Fibroblast of skin of back (primary cell): Measurements from ENCODE around the gene ADGRL3.

Experiments
- DNase-seq: peaks from one replicate; pipeline ENCODE4 v3.0.0-alpha.2; 2013

ADGRL3 gene

DNA sequence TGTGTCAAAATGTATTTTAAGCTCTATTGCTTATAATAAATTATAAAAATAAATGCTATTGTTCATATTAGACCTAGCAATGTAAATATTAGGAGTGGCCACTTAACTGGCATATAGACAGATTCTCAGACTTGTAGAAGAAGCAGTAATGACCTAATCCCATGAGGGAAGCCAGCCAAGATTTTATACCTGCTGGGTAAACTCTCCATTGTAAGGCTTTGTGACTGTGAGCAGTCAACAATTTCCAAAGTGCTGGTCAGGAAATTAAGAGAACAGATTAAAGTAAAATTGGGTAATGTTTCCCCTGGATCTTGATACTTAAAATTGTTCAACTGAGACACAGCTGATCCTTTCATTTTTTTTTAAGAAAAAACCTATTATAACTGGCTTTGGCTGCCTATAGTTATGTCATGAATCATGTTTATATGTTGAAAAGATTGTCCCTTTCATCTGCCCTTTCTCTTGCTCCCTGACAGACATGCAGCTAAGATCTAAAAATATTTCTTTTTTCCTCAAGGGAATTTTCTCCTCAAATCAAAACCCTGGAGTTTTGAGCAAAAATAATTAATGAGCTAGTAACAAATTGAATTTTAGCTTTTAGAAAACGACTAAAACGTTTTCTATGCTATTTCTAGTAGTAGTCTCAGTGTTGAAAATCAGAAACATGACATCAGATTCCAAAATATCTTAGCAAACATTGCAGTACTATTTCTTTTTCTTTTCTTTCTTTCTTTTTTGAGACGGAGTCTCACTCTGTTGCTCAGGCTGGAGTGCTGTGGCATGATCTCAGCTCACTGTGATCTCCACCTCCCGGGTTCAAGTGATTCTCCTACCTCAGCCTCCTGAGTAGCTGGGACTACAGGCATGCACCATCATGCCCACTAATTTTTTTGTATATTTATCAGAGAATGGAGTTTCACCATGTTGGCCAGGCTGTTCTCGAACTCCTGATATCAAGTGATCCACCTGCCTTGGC lies 77.9 kb downstream of the ADGRL3 start:
- no peak for DNase-seq

DNA sequence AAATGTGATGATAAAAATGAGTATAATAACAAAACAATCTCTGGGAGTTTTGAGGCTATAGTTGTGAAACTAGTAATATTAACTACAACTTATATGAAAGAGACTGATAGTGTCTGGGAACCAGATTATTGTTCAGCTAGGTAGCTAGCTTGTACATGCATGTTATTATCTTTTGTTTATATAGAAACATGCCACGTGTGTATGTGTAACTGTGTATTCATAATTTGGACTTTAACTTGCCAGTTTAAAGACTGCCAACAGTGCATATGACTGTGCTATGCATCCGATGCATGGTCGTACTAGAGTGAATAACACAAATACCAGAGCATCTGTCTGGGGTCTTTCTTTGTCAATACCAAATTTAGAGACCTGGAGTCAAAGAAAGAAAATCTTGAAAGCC lies 92.2 kb downstream of the ADGRL3 start:
- DNase-seq, result no peak

DNA sequence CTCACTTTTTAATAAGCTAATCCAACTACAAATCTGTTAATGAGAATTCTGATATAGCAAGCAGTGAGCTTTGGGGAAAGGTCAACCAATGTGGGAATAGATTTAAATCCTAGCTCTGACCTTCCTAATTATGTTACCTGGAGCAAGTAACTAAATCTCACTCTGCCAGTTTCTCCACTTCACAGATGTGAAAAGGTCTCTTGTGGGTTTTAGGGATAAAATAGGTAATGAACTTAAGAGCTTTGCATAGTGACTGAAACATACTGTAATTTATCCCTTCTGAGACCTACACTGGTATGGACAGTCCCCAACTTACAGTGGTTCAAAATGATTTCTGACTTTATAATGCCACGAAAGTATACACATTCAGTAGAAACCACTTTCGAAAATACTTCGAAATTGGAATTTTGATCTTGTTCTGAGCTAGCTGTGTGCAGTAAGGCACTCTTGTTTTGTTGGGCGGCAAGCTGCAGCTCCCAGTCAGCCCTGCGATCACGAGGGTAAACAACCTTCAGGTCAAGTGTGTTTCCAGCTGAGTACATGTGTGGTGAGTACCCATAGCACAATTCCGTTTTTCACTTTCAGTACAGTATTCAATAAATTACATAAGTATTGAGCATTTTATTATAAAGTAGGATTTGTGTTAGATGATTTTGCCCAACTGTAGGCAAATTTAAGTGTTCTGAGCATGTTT lies 93.7 kb downstream of the ADGRL3 start:
- DNase-seq, result no peak

DNA sequence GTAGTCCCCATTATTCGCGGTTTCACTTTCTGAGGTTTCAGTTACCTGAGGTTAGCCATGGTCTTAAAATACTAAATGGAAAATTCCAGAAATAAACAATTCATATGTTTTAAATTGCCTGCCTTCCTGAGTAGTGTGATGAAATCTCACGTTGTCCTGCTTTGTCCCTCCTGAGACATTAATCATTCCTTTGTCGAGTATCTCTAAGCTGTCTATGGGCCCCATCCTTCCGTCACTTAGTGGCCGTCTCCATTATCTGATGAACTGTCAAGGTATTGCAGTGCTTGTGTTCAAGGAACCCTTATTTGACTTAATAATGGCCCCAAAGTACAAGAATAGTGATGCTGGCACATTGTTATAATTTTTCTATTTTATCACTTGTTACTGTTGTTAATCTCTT lies 94.8 kb downstream of the ADGRL3 start:
- DNase-seq, result no peak

DNA sequence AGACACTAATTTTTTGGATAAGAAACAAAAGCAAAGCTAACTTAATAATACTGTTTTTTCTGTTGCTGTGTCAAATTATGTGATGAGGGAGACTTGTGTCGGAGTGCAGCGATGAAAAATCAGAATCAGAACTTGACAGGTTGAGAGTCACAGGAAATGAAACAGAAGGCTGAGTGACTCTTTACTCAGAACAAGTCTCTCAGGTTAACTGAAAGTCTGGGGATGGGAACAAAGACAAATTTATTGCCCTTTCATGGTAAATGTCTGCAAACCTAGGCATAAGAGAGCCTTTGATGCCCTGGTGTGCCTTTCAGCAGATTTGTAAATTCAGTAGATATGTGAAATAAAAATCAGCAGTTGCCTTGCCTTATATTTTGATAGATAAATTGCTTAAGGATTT lies 96.0 kb downstream of the ADGRL3 start:
- DNase-seq, result no peak

DNA sequence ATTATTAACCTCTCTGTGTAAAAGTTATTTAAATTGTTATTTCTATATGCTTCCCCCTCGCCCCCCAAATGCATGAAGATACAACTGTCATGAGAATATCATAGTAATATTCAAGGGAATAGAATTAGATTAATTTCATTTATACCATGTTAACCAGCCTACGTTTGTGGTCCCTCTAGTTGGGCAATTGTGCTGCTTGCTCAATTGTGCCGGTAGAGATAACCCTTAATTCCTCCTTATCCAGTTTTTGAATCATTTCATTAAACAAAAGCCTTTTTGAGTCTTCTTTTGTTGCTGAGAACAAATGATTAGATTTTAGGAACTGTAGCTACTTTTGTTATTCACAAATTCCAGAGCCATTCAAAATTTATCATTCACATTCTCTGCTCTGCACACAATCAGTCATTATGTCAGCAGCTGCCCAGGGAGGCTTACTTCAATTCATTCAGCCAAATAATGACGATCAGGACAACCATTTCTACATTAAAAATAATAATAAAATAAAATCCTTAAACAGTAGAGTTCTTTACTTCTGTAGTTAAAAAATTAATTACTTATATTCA lies 98.1 kb downstream of the ADGRL3 start:
- no peak for DNase-seq

DNA sequence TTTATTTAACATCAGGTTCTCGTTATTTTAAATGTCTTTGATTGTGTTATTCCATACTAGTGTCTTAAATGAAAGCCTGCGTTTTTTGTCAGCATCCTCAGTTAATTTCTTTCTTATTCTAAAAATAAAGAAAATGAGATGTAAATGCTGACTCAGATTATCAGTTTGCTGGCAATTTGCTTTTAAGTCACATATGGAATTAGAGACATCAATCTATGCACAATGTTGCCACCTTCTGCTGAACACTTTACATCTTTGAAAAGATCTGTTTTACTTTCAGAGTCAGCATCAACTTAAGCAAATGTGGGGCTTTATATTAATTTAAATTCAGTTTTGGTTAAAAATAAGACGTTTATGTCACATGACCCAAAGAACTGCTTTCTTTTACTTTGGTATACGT lies 99.2 kb downstream of the ADGRL3 start:
- DNase-seq, result no peak

DNA sequence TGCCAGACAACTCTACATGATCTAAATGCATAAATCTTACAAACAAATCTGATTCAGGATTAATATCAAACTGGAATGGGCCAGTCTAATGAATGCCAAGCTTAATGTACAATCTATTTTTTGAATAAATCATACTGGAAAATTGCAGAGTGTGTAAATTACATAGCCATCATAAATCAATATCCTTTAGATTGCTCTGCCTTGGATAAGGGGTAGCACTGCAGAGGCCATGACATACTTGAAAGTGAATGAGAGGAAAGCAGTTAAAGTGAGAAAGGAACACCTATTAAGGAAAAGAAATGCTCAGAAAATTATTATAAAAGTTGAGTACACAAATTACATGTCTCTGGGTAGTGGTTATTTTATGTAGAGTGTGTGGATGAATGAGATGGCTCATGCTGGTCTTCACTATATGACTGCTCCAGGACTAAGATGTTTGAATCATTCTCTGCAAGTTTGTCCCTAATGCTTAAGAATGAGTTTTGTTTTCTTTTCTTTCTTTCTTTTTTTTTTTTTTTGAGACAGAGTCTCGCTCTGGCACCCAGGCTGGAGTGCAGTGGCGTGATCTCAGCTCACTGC lies 100.2 kb downstream of the ADGRL3 start:
- no peak for DNase-seq

DNA sequence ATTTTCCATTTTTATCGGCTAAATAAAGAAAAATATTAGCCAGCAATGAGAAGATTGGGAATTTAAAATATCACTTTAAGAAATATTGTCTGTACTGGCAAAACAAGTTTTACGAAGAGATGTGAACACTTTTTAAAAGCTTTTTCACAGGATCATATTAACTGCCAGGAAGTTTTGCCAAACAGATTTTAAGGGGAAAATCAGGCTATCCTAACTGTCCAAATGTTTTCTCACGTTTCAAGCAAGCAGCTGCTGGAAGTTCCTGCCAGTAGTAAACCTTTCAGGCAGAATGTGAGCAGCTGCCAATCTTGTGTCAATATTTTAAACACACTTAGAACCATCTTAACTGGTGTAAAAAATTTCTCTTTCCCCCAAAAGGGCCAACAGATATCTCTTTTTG lies 101.1 kb downstream of the ADGRL3 start:
- no peak for DNase-seq

DNA sequence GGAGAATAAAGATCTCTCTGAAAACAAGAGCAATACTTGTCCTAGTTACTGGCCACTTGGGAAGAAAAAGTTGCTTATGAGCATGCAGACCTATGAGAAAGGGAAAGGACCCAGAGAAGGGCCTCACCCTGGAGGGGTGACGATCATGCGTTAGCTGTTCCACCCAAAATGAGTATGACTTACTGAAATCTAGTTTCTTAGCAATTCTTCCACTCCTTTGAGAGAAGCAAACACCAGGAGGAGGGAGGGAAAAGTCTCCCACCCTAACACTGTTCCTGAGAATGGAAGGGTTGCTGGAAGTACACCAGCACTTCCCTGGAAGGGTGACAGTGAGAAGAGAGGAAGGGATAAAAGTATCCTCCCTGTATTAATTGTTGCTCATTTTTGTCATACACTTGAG lies 107.9 kb downstream of the ADGRL3 start:
- no peak for DNase-seq

DNA sequence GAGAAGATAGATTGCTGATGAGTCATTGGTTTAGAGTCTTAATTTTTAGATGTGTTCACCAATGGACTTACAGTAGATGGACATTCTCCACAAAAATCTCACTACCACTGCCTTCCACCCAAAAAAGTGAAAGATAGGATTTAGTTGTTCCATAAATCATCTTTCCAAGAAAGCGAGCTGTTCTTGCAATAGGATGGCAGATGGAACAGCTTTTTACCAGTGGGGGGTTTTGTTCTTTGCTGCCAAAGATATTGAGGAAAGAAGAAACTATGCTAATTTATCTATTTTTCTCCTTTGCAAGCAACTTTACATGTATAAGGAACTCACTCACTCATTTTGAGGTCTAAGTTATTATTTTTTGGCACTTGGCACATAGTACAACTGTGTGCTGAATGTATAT lies 109.5 kb downstream of the ADGRL3 start:
- DNase-seq, result no peak

DNA sequence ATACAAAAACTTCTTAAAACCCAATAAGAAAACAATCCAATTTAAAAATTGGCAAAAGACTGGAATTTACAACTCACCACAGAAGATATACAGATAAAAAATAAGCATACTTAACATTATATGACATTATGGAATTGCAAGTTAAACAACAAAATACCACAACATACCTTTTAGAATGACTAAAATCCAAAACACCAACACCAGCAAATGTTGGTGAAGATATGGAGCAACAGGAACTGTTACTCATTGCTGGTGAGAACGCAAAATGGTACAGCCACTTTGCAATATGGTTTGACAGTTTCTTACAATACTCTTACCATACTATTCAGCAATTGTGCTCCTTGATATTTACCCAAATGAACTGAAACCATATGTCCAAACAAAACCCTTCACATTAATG lies 112.4 kb downstream of the ADGRL3 start:
- DNase-seq, result peak; percentile 81

DNA sequence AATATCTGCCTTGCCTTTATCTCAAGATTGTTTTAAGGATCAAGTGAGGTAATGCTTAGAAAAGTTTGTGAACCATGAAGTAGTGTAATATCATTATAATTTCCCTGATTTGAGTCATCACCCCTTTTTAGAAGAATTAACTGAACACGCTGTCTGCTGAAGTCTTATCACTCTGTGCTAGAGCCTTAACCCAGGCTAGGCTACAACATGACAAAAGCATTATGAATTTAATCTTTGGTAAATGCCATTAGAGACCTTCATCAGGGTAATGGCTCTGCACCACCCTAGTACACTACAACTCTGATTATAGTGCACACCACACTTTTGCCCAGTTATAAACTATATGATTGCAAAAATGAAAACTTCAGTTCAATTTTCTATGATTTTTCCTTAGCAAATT lies 118.3 kb downstream of the ADGRL3 start:
- no peak for DNase-seq

DNA sequence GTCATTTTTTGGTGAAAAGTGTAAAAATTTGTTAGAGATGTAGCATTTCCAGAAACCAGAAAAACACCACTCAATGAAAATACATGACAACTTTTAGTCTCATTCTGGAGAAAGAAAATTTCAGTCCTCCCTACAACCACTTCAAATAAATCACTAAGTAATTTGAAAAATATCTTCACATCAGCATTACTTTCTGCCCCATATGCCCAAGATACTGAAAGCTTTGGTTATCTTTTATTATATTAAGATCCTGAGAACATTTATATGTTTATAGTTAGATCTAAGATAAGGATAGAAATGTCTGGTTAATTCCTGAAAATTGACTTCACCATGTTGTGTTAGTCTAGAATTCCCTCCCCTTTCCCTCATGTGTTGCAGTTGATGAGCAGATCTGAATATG lies 119.0 kb downstream of the ADGRL3 start:
- DNase-seq, result no peak

DNA sequence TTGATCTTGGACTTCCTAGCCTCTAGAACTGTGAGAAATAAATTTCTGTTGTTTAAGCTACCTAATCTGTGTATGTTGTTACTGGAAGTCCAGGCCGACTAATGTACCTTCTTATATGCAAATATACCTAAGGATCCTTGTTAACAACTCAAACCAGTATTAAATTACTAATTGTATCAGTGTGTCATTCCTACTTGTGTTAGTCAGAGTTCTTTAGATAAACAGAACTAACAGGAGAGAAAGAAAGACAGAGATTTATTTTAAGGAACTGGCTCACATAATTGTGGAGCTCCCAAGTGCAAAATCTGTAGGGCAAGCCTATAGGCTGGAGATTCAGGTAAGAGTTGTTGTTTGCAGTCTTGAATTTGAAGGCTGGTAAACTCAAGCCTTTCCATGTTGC lies 120.0 kb downstream of the ADGRL3 start:
- peak; percentile 47 for DNase-seq

DNA sequence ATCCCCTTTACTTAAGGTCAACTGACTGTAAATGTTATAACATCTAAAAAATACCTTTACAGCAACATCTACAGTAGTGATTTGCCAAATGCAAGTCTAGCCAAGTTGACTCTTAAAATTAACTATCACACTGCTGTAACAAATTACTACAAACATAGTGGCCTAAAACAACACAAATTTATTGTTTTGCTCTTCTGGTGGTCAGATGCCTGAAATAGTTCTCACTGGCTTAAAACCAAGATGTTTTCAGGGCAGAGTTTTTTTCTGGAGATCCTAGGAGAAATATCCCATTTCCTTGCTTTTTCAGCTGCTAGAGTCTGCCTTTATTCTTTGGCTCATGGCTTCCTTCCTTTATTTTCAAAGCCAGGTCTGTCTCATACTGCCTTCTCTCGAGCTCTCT lies 120.5 kb downstream of the ADGRL3 start:
- DNase-seq, result peak; percentile 52

DNA sequence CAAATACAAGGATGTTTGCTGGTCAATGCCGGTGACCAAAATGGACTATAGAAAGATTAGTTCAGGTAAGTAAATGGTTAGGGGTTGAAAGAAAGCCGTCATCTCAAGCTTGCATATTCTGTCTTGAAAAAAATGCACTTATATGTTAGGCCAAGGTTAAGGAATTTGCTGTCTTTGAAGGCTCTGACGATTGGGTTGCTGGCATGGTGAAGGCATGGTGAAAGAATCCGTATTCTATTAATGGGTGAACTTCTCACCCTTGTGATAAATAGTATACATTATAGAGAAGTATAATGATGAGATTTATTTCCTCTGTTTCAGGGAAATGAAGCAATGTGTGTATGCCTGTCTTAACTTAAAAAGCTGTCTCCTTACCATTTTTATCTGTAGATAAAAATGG lies 132.6 kb downstream of the ADGRL3 start:
- peak; percentile 31 for DNase-seq

DNA sequence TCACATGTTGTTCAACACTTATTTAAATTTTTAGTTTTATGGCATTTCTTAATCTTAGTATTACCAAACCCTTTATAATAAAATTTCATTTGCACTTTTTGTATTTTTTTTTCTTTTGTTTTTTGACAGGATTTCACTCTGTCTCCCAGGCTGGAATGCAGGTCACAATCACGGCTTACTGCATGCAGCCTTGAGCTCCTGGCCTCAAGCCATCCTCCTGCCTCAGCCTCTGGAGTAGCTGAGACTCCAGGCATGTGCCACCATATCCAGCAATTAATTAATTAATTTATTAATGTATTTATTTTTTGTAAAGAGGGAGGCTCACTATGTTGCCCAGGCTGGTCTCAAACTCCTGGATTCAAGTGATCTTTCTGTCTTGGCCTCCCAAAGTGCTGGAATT lies 133.4 kb downstream of the ADGRL3 start:
- no peak for DNase-seq

DNA sequence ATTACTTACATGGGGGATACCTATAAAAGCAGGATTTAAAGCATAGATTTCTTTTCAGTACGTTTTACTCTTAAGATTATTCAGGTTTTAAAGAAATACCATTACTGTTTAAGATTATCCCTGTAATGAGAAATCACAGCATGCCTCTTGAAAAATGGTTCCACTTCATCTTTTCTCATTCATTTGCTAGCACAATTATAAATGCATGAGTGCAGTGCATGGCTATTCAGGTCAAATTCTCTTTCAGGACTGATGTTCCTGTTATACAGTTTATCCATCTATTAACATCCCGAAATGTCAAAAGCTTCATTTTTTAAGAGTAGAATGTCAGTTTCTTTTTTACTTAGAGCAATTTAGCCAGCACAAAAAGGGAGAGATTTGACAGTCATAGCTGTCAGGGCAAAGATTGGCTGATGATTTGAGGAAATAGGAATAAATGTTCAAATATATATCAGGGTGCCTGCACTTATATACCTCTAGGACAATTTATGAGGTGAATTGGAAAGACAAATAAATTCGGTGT lies 135.2 kb downstream of the ADGRL3 start:
- no peak for DNase-seq

DNA sequence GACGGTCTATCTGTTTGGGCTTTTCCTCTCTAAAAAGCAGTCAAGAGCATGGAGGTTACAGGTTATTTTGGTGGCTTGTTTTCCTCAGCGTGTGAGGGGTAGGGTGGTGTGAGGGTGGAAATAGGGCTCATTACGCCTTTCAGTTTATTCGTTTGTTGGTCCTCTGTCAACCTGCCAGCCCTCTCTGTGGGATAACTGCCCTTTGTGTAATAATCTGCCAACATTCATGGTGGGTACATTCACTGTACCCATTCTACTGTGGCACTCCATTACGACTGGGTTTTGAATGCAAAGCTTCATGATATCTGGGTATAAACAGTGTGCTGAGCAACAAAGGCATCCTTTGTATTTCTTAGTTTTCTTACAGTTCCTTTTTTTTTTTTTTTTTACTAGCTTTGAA lies 136.4 kb downstream of the ADGRL3 start:
- DNase-seq, result no peak

DNA sequence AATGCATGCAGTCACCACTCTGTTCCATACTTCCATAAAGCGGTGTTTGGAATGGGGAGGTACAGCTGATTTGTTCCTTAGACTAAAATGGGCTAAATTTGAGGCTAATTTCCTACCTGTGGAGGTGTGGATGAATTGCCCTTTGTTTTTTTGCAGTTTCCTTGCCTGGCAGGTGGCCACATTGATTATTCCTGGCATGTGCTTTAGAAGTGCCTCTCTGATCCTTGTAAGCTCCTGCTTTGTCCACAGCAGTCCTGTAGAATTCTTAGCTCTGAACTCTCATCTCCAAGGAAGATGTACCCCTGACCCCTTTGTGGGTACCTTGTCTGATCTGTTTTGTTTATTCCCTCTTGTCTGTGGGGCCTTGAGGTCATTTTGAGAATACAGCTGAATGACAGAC lies 136.8 kb downstream of the ADGRL3 start:
- DNase-seq, result no peak

DNA sequence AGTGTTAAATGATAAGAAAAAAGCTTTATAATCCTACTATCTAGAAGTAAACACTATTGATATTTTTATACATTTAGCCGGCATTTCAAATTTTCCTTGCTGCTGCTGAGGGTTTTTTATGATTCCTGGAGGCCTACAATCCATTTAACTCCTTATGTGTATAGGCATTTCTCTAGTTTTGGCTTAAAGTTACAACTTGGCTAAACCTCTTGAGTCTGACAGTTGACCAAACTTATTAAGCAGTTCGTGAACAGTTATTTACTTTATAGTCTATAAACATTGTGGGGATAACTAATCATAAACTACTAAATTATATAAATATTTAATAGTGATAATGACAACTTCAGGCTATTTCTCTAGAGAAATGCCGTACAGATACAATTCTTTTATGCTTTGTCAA lies 141.9 kb downstream of the ADGRL3 start:
- no peak for DNase-seq

DNA sequence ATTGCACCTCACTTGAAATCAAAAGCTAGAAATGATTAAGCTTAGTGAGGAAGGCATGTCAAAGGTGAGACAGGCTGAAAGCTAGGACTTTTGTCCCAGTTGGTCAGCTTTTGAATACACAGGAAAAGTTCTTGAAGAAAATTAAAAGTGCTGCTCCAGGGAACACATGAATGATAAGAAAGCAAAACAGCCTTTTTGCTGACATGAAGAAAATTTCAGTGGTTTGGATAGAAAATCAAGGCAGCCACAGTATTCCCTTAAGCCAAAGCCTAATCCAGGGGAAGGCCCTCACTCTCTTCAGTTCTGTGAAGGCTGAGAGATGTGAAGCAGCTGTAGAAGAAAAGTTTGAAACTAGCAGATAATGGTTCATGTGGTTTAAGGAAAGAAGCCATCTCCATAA lies 150.8 kb downstream of the ADGRL3 start:
- DNase-seq, result no peak
